RWPE1 (cell line): Measurements from ENCODE around the gene FOXE3.

Experiments used
- CTCF ChIA-PET: fragments of 350-600 bp; sonication (Branson Sonifier 250); formaldehyde crosslinking; extraction: SDS; loops from one replicate; lab custom pipeline; 2021; lab: Yijun Ruan, JAX
- POLR2A ChIA-PET: fragments of 400-600 bp; formaldehyde crosslinking; extraction: SDS; loops from one replicate; lab custom pipeline; 2020; ENCODE audit warnings: antibody characterized with exemption; ENCODE audit not compliant: low non-redundant PET; lab: Yijun Ruan, JAX
- DNase-seq: peaks from one replicate; pipeline ENCODE4 v3.0.0; 2012; ENCODE audit warnings: low spot score
- H3K27ac ChIP-seq: fragments of 450-650 bp; 2 replicates; pipeline ENCODE4 v1.5.1; 2017
- CTCF ChIP-seq: fragments of 450-650 bp; conservative IDR thresholded peaks from 2 replicates; pipeline ENCODE4 v1.5.1; 2017; ENCODE audit warnings: low read depth, mild to moderate bottlenecking

FOXE3 gene

GRCh38 chr1:47415728-47416318 lies at the start of gene FOXE3:
TSS of gene FOXE3 (plus strand) at chr1:47416285. CDS start at chr1:47416316, 31 bp downstream.
- no peak within 1 kb of the TSS for H3K27ac ChIP-seq
- ChIA-PET CTCF (interaction anchor here (0.6 kb wide), 1 partner anchor 183 kb away, joined by 4 read pairs; no protein-coding TSS in a partner anchor), POLR2A (no interaction called here)
- no peak for TF ChIP-seq CTCF
- DNase-seq: no peak

GRCh38 chr1:47367651-47368050 lies 48.4 kb upstream of the FOXE3 start:
- no peak for DNase-seq
- no peak for TF ChIP-seq CTCF
- H3K27ac ChIP-seq: no peak overlapping the region
- ChIA-PET POLR2A (no interaction called here), CTCF (interaction anchor here (0.6 kb wide), 1 partner anchor 10 kb away, joined by 4 read pairs; no protein-coding TSS in a partner anchor)

GRCh38 chr1:47371016-47371517 lies 45.0 kb upstream of the FOXE3 start:
- ChIA-PET POLR2A (no interaction called here), CTCF (no interaction called here)
- DNase-seq: no peak
- no peak for TF ChIP-seq CTCF
- H3K27ac ChIP-seq: no peak overlapping the region

- no peak overlapping the region for H3K27ac ChIP-seq
- no peak for DNase-seq
- POLR2A ChIA-PET: no interaction called here
- CTCF ChIA-PET: no interaction called here
- TF ChIP-seq CTCF: no peak
Measured at GRCh38 chr1:47374501-47374900, 41.6 kb upstream of the FOXE3 start.

GRCh38 chr1:47378147-47378546 lies 37.9 kb upstream of the FOXE3 start:
- TF ChIP-seq CTCF: no peak
- ChIA-PET POLR2A (no interaction called here), CTCF (no interaction called here)
- no peak overlapping the region for H3K27ac ChIP-seq
- no peak for DNase-seq

- no peak for DNase-seq
- POLR2A ChIA-PET: no interaction called here
- no peak for TF ChIP-seq CTCF
- no peak overlapping the region for H3K27ac ChIP-seq
- CTCF ChIA-PET: no interaction called here
Measured at GRCh38 chr1:47380699-47381098, 35.4 kb upstream of the FOXE3 start.
